Activated B cell treated with CpG ODN at 0.5 μM for 24 hours (primary cell): Measurements from ENCODE around the gene SI. TPM values are rescaled to one million over a fixed set of nuclear protein-coding genes. Genes with fewer than 3 reads are reported as not detected.

Source experiments
- ATAC-seq: fragments of 200-7000 bp; cut with Tn5 transposase; one replicate; pipeline ENCODE4 v1.10.0; 2021; ENCODE audit warnings: low read depth, mild to moderate bottlenecking, moderate library complexity
- CTCF ChIA-PET: fragments of 350-600 bp; sonication (Branson Sonifier 250); formaldehyde crosslinking; loops from one replicate; lab custom pipeline; 2021; ENCODE audit warnings: antibody characterized with exemption; lab: Charles Lee
- POLR2A ChIA-PET: fragments of 350-600 bp; sonication (Branson Sonifier 250); formaldehyde crosslinking; loops from one replicate; lab custom pipeline; 2021; ENCODE audit warnings: antibody characterized with exemption; lab: Charles Lee
- DNase-seq: peaks from one replicate; pipeline ENCODE4 v3.0.0; 2022
- H3K27ac Mint-ChIP-seq: one replicate; pipeline ENCODE4 v1.8.0; 2020; ENCODE audit warnings: mixed read lengths
- H3K27me3 Mint-ChIP-seq: one replicate; pipeline ENCODE4 v1.8.0; 2021; ENCODE audit warnings: mixed read lengths
- H3K36me3 Mint-ChIP-seq: one replicate; pipeline ENCODE4 v1.8.0; 2021; ENCODE audit warnings: low read depth, mixed read lengths
- H3K4me1 Mint-ChIP-seq: one replicate; pipeline ENCODE4 v1.8.0; 2021; ENCODE audit warnings: mixed read lengths
- H3K4me3 Mint-ChIP-seq: one replicate; pipeline ENCODE4 v1.8.0; 2020; ENCODE audit warnings: mild to moderate bottlenecking, mixed read lengths
- H3K9me3 Mint-ChIP-seq: one replicate; pipeline ENCODE4 v1.8.0; 2020; ENCODE audit warnings: mixed read lengths
- CTCF ChIP-seq: fragments of 200-600 bp; IDR thresholded peaks from one replicate; pipeline ENCODE4 v1.8.0; 2022; ENCODE audit warnings: antibody characterized with exemption, mild to moderate bottlenecking
- intact Hi-C: fragments of 100-400 bp; cut with micrococcal nuclease; formaldehyde crosslinking; loops from one replicate; pipeline ENCODE4 v1.15.1; 2024
- total RNA-seq: library from RNA; stranded (reverse); gene quantifications from 2 replicates; pipeline ENCODE4 v1.2.3, GENCODE V29; 2022

The SI gene
- total RNA-seq, 1 donor from 2014 or later, result not detected

- no peak overlapping the region for H3K4me3 Mint-ChIP-seq
- CTCF ChIA-PET, result no interaction called here
- intact Hi-C loops, result no loop called here
- no peaks in the 10 kb centered on the region for H3K4me1 Mint-ChIP-seq
- POLR2A ChIA-PET, result no interaction called here
- DNase-seq, result no peak
- no peaks in the 10 kb centered on the region for H3K27me3 Mint-ChIP-seq
- TF ChIP-seq CTCF, result no peak
- H3K27ac Mint-ChIP-seq, result no peak overlapping the region
- H3K9me3 Mint-ChIP-seq, result peaks cover 2% of the 10 kb centered on the region
- H3K36me3 Mint-ChIP-seq, result no peaks in the 10 kb centered on the region
- ATAC-seq, result no peak
These were observed 148.7 kb downstream of the SI start for GRCh38 chr3:164929642-164930041.

Other genes with a start within 250 kb of the SI start
- not detected in 2 replicates for gene SLITRK3, start 117.9 kb upstream of the SI start, total RNA-seq